ENCODE data around the gene PBX1.

DNA sequence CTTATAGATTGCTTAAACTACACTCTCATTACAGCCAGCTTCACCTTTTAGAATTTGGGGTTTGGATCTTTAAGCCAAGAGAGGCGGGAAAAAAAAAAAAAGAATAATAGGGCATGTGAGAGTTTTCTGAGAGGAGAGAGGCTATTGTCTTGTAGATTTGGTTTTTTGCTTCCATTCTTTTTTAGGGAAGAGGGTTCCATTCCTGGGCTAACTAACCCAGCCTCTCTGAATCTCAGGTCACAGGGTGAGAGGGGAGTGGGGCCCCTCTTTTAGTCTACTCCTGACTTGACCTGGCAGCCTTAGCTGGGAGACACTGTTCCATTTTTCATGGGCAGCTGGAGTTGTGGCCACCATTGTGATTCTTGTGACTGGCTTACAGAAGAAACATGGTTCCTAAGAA lies 24.2 kb downstream of the PBX1 start:
- TF ChIP-seq, protein P1, sequence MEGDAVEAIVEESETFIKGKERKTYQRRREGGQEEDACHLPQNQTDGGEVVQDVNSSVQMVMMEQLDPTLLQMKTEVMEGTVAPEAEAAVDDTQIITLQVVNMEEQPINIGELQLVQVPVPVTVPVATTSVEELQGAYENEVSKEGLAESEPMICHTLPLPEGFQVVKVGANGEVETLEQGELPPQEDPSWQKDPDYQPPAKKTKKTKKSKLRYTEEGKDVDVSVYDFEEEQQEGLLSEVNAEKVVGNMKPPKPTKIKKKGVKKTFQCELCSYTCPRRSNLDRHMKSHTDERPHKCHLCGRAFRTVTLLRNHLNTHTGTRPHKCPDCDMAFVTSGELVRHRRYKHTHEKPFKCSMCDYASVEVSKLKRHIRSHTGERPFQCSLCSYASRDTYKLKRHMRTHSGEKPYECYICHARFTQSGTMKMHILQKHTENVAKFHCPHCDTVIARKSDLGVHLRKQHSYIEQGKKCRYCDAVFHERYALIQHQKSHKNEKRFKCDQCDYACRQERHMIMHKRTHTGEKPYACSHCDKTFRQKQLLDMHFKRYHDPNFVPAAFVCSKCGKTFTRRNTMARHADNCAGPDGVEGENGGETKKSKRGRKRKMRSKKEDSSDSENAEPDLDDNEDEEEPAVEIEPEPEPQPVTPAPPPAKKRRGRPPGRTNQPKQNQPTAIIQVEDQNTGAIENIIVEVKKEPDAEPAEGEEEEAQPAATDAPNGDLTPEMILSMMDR (IDR thresholded peaks at IDR 0.05) = no peak
- no peak for TF ChIP-seq POLR2A (IDR thresholded peaks at IDR 0.05)
